ENCODE results near the gene LIF.

Gene LIF

GRCh38 chr22:30289141-30289979 lies 42.8 kb upstream of the LIF start, which contains the start of gene CASTOR1:
CASTOR1 (minus strand) TSS chr22:30289505; CDS start chr22:30289497, 8 bp downstream.
- Histone ChIP-seq H3K4me1 (ENCODE audit: insufficient read depth, low read length) (peaks cover 9% of the 10 kb centered on the region), H3K27ac (ENCODE audit: low read depth, low read length) (no peak within 1 kb of the TSS; the same call in 1 of the 2 replicates), H3K27me3 (ENCODE audit: insufficient read depth, low read length) (peaks cover 6% of the 10 kb centered on the region; the same call in 1 of the 2 replicates), H3K9me3 (ENCODE audit: insufficient read depth, low read depth, low read length) (no peaks in the 10 kb centered on the region), H3K9ac (ENCODE audit: low read depth, low read length) (peak within 1 kb of the TSS; percentile 34; the same call in 1 of the 2 replicates), H3K4me3 (ENCODE audit: low read length) (peak within 1 kb of the TSS; percentile 70), H3K36me3 (ENCODE audit: insufficient read depth, low read length) (peaks cover 4% of the 10 kb centered on the region; the same call in 1 of the 2 replicates)
- under 1% methylated on average over 85 of the region's 85 CpGs for WGBS

GRCh38 chr22:30288419-30289140 lies 42.0 kb upstream of the LIF start:
- Histone ChIP-seq H3K9me3 (ENCODE audit: insufficient read depth, low read depth, low read length) (no peaks in the 10 kb centered on the region), H3K4me1 (ENCODE audit: insufficient read depth, low read length) (peaks cover 9% of the 10 kb centered on the region), H3K36me3 (ENCODE audit: insufficient read depth, low read length) (0 out of 2 replicates have a peak, but pooled peaks cover 2% of the 10 kb centered on the region), H3K27me3 (ENCODE audit: insufficient read depth, low read length) (peaks cover 6% of the 10 kb centered on the region; the same call in 1 of the 2 replicates), H3K9ac (ENCODE audit: low read depth, low read length) (0 out of 2 replicates have a peak overlapping the region, but pooled peaks have one; percentile 34), H3K4me3 (ENCODE audit: low read length) (peak overlapping the region; percentile 70), H3K27ac (ENCODE audit: low read depth, low read length) (no peak overlapping the region; the same call in 1 of the 2 replicates)
- 18% methylated on average over 25 of the region's 27 CpGs for whole genome bisulfite sequencing

- Histone ChIP-seq H3K9me3 (ENCODE audit: insufficient read depth, low read depth, low read length) (no peaks in the 10 kb centered on the region), H3K9ac (ENCODE audit: low read depth, low read length) (no peak overlapping the region), H3K4me1 (ENCODE audit: insufficient read depth, low read length) (peaks cover 9% of the 10 kb centered on the region), H3K4me3 (ENCODE audit: low read length) (peak overlapping the region; percentile 70; the same call in 1 of the 2 replicates), H3K27me3 (ENCODE audit: insufficient read depth, low read length) (peaks cover 6% of the 10 kb centered on the region; the same call in 1 of the 2 replicates), H3K27ac (ENCODE audit: low read depth, low read length) (peak overlapping the region; percentile 37; the same call in 1 of the 2 replicates), H3K36me3 (ENCODE audit: insufficient read depth, low read length) (0 out of 2 replicates have a peak, but pooled peaks cover 2% of the 10 kb centered on the region)
- WGBS, result 14% methylated on average over 5 of the region's 5 CpGs
These were observed 41.3 kb upstream of the LIF start for GRCh38 chr22:30287648-30288418.

- no peak overlapping the region for H3K27ac ChIP-seq (ENCODE audit: low read depth, low read length)
- WGBS, result 68% methylated on average over 31 of the region's 31 CpGs
These were observed 40.5 kb upstream of the LIF start for GRCh38 chr22:30286813-30287647.

GRCh38 chr22:30286331-30286730 lies 39.8 kb upstream of the LIF start:
- peaks cover 9% of the 10 kb centered on the region for H3K4me1 ChIP-seq (ENCODE audit: insufficient read depth, low read length)
- no peaks in the 10 kb centered on the region for H3K36me3 ChIP-seq (ENCODE audit: insufficient read depth, low read length)
- H3K27ac ChIP-seq (ENCODE audit: low read depth, low read length), result no peak overlapping the region
- H3K9ac ChIP-seq (ENCODE audit: low read depth, low read length), result no peak overlapping the region
- no peak overlapping the region for H3K4me3 ChIP-seq (ENCODE audit: low read length)
- WGBS, result 92% methylated on average over 5 of the region's 5 CpGs
- peaks cover 6% of the 10 kb centered on the region; the same call in 1 of the 2 replicates for H3K27me3 ChIP-seq (ENCODE audit: insufficient read depth, low read length)
- no peaks in the 10 kb centered on the region for H3K9me3 ChIP-seq (ENCODE audit: insufficient read depth, low read depth, low read length)

More at GRCh38 chr22:30286813-30287647, 40.5 kb upstream of the LIF start:
- peaks cover 6% of the 10 kb centered on the region; the same call in 1 of the 2 replicates for H3K27me3 ChIP-seq (ENCODE audit: insufficient read depth, low read length)
- no peak overlapping the region for H3K9ac ChIP-seq (ENCODE audit: low read depth, low read length)
- H3K36me3 ChIP-seq (ENCODE audit: insufficient read depth, low read length), result no peaks in the 10 kb centered on the region
- H3K4me3 ChIP-seq (ENCODE audit: low read length), result no peak overlapping the region
- H3K9me3 ChIP-seq (ENCODE audit: insufficient read depth, low read depth, low read length), result no peaks in the 10 kb centered on the region
- H3K4me1 ChIP-seq (ENCODE audit: insufficient read depth, low read length), result peaks cover 9% of the 10 kb centered on the region

GRCh38 chr22:30285846-30286200 lies 39.3 kb upstream of the LIF start:
- Histone ChIP-seq H3K36me3 (ENCODE audit: insufficient read depth, low read length) (no peaks in the 10 kb centered on the region), H3K27ac (ENCODE audit: low read depth, low read length) (no peak overlapping the region), H3K4me3 (ENCODE audit: low read length) (no peak overlapping the region), H3K4me1 (ENCODE audit: insufficient read depth, low read length) (peaks cover 5% of the 10 kb centered on the region), H3K9me3 (ENCODE audit: insufficient read depth, low read depth, low read length) (no peaks in the 10 kb centered on the region), H3K9ac (ENCODE audit: low read depth, low read length) (no peak overlapping the region), H3K27me3 (ENCODE audit: insufficient read depth, low read length) (peaks cover 6% of the 10 kb centered on the region; the same call in 1 of the 2 replicates)
- WGBS, result 96% methylated on average over 7 of the region's 8 CpGs

- WGBS, result 92% methylated on average over 27 of the region's 27 CpGs
- Histone ChIP-seq H3K36me3 (ENCODE audit: insufficient read depth, low read length) (no peaks in the 10 kb centered on the region), H3K4me3 (ENCODE audit: low read length) (no peak overlapping the region), H3K27ac (ENCODE audit: low read depth, low read length) (no peak overlapping the region), H3K9ac (ENCODE audit: low read depth, low read length) (no peak overlapping the region), H3K9me3 (ENCODE audit: insufficient read depth, low read depth, low read length) (no peaks in the 10 kb centered on the region), H3K27me3 (ENCODE audit: insufficient read depth, low read length) (peaks cover 6% of the 10 kb centered on the region; the same call in 1 of the 2 replicates), H3K4me1 (ENCODE audit: insufficient read depth, low read length) (peaks cover 3% of the 10 kb centered on the region)
These were observed 38.8 kb upstream of the LIF start for GRCh38 chr22:30285176-30285845.

- Histone ChIP-seq H3K27me3 (ENCODE audit: insufficient read depth, low read length) (peaks cover 6% of the 10 kb centered on the region; the same call in 1 of the 2 replicates), H3K9ac (ENCODE audit: low read depth, low read length) (no peak overlapping the region), H3K9me3 (ENCODE audit: insufficient read depth, low read depth, low read length) (no peaks in the 10 kb centered on the region), H3K4me3 (ENCODE audit: low read length) (no peak overlapping the region), H3K4me1 (ENCODE audit: insufficient read depth, low read length) (no peaks in the 10 kb centered on the region; the same call in 1 of the 2 replicates), H3K27ac (ENCODE audit: low read depth, low read length) (no peak overlapping the region), H3K36me3 (ENCODE audit: insufficient read depth, low read length) (no peaks in the 10 kb centered on the region)
- 93% methylated on average over 4 of the region's 4 CpGs for WGBS
These were observed 38.1 kb upstream of the LIF start for GRCh38 chr22:30284666-30285065.

- no peaks in the 10 kb centered on the region for H3K36me3 ChIP-seq (ENCODE audit: insufficient read depth, low read length)
- 89% methylated on average over 9 of the region's 9 CpGs for WGBS
- no peak overlapping the region for H3K27ac ChIP-seq (ENCODE audit: low read depth, low read length)
- no peak overlapping the region for H3K9ac ChIP-seq (ENCODE audit: low read depth, low read length)
- no peaks in the 10 kb centered on the region for H3K9me3 ChIP-seq (ENCODE audit: insufficient read depth, low read depth, low read length)
- no peaks in the 10 kb centered on the region; the same call in 1 of the 2 replicates for H3K4me1 ChIP-seq (ENCODE audit: insufficient read depth, low read length)
- no peak overlapping the region for H3K4me3 ChIP-seq (ENCODE audit: low read length)
- peaks cover 6% of the 10 kb centered on the region; the same call in 1 of the 2 replicates for H3K27me3 ChIP-seq (ENCODE audit: insufficient read depth, low read length)
These were observed 37.6 kb upstream of the LIF start for GRCh38 chr22:30284172-30284571.
